Cardiac fibroblast (primary cell): ENCODE results near the gene DCBLD2.

Source experiments
- DNase-seq, 2 donors: peaks; one replicate each; pipeline versions ENCODE4 v3.0.0 to v3.0.0-alpha.2; 2010; ENCODE audit warnings: low read depth in 2 of 2
- H3K4me3 ChIP-seq, 2 donors: replicated peaks in 1 of 2; 1 replicate in 1 of 2; 2 replicates in 1 of 2; pipeline ENCODE4 v1.5.1; 2011; ENCODE audit warnings: low read depth in 2 of 2, low read length in 2 of 2, mild to moderate bottlenecking in 2 of 2, moderate library complexity in 1 of 2
- TF ChIP-seq, protein P1 (sequence below): IDR thresholded peaks from one replicate; pipeline ENCODE4 v1.5.1; 2011; ENCODE audit warnings: low read depth, mild to moderate bottlenecking, low read length, inconsistent platforms

Gene DCBLD2

DNA sequence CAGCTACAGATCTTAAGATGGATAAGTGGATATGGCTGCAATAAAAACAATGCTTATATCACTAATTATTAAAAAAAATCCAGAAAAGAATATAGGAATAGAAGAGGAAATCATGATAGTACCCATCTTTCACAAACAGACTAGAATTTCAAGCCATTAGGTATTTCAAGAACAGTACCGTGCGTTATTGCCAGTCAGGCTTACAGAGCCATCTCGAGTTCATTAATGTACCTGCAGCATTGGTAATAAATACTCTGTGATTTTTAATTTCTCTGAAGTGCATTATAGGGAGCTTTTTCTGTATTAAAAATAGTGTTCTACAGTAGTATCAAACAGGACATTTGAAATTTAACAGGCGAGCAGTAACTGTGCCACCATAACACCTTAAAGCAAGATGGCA is 102.7 kb downstream of the DCBLD2 start:
- no peak for DNase-seq
- H3K4me3 ChIP-seq = no peak overlapping the region
- TF ChIP-seq, protein P1, sequence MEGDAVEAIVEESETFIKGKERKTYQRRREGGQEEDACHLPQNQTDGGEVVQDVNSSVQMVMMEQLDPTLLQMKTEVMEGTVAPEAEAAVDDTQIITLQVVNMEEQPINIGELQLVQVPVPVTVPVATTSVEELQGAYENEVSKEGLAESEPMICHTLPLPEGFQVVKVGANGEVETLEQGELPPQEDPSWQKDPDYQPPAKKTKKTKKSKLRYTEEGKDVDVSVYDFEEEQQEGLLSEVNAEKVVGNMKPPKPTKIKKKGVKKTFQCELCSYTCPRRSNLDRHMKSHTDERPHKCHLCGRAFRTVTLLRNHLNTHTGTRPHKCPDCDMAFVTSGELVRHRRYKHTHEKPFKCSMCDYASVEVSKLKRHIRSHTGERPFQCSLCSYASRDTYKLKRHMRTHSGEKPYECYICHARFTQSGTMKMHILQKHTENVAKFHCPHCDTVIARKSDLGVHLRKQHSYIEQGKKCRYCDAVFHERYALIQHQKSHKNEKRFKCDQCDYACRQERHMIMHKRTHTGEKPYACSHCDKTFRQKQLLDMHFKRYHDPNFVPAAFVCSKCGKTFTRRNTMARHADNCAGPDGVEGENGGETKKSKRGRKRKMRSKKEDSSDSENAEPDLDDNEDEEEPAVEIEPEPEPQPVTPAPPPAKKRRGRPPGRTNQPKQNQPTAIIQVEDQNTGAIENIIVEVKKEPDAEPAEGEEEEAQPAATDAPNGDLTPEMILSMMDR = no peak

DNA sequence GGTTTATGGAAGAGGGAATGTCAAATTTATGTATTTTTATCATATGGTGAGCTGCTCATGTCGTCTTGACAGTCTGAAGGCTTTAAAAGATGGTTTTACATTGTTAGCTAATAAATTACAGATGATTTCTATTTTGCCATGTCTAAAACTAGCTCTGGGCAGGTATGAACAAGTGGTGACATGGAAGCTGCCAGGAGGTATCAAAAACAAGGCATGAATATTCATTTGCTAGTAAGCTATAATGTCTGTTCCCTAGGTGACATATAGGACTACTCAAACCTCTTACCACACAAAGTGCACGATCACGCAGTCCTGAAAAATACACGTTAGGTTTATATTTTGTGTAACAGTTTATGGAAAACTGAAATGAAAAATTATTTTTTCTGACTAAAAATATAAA is 103.6 kb downstream of the DCBLD2 start:
- H3K4me3 ChIP-seq = no peak overlapping the region
- TF ChIP-seq, protein P1 = no peak
- no peak for DNase-seq

DNA sequence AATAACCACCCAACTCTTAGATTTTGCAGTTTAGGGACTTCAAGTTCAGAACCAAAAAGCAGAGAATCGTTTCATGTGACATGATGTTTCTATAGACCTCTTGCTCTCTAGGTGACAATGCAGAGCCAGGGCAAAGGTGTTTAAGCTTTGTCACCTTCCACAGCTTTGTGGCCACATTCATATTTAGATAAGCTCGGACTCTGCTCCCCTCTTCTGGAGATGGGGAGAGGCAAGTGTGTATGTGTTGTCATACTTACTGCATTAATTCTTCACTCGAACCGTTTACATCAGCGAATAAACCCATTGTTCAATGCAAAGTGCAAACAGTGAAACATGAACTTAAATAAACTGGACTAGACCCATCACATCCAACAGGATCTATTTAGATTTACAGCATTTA is 105.2 kb downstream of the DCBLD2 start:
- H3K4me3 ChIP-seq = no peak overlapping the region
- DNase-seq = no peak
- TF ChIP-seq, protein P1 = no peak

DNA sequence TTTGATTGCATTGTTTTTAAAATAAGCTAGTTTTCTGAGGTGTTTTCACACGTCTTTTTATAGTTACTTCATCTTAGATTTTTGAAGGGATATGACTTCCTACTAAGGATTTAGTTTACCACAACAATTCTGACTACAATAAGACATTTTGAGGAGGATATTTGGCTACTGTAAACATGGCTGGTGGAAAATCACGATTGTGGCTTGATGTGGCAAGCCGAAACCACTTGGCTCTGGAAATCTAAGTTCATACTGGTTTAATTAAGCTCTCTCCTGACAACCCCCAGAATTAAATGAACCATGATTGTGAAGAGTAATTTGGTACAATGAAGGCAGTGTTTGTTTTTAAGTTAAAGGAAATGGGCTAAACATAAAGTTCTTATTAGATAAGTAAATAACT is 107.5 kb downstream of the DCBLD2 start:
- DNase-seq = no peak
- TF ChIP-seq, protein P1 = no peak
- H3K4me3 ChIP-seq = no peak overlapping the region

DNA sequence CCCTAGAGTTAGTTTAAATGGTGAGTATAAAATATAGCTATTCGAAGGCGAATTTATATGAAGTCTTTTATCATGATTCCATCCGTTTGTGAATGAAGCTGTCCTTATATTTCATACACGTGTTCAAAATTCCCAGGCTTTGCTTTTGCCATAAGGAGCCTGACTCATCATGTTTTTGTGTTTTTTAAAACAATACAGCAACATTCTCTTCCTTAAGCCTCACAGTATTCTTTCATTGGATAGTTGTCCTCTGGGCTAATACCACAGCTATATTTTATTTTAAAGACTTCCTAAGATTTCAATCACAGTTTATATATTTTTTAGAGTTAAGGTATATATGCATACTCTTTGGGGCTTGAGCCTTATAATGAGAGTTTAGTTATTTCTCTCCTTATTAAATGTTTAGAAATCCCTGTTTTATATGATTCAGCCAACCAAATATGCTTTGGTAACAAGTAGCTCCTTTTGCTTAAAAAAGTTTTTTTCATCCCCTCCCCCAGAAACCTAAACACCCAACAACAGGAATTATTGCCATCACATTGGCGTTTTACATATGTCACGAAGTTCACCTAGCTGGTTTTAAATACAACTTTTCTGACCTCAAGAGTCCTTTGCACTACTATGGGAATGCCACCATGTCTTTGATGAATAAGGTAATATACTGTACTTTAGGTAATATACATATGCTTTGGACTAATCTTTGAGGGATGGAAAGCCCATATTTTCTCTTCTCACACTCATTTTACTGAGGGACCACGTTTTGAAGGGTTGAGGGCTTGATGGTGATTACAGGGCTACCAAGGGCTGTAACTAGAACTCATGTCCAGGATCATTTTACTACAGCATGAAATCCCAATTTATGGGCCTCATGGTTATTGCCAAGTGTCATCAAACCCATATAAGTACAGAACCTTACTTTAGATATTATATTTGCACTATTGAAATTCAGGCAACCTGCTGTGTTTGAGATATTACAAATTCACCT is 109.9 kb downstream of the DCBLD2 start:
- H3K4me3 ChIP-seq = no peak overlapping the region
- TF ChIP-seq, protein P1 = no peak
- DNase-seq = peak; percentile 36 to 80

DNA sequence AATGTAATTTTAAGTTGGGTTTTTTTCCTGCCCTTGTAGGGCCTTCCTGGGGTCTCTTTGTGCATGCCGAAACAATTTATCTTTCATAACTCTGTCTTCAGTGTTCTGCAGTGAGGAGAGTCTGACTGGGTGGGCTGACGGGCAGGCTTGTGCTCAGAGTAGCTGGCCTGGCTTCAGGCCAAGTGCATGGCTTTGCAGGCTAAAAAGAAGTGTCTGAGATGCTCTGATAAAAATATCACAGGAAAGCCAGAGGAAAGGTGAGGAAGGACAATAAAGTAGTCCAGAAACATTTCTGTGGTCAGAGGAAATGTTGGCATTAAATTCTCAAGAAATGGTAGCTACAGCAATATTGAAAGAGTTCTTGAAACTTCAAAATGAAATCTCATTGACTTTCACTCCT is 112.8 kb downstream of the DCBLD2 start:
- H3K4me3 ChIP-seq = no peak overlapping the region
- DNase-seq = peak in 1 of 2 donors; percentile 42
- TF ChIP-seq, protein P1 = no peak
